ENCODE results near the gene CACNA2D1.

CACNA2D1 gene

GRCh38 chr7:82210416-82211184 lies 233.0 kb downstream of the CACNA2D1 start:
- FAIRE-seq (no peak), DNase-seq (ENCODE audit: insufficient read length, low spot score) (no peak)
- TF ChIP-seq POLR2A (IDR thresholded peaks at IDR 0.05; ENCODE audit: low read depth, low read length): no peak

- no peak for FAIRE-seq
- no peak for TF ChIP-seq POLR2A (IDR thresholded peaks at IDR 0.05; ENCODE audit: low read depth, low read length)
- DNase-seq (ENCODE audit: insufficient read length, low spot score): no peak
These were observed 234.3 kb downstream of the CACNA2D1 start for GRCh38 chr7:82209179-82209747.

GRCh38 chr7:82204694-82205093 lies 238.9 kb downstream of the CACNA2D1 start:
- DNase-seq (ENCODE audit: insufficient read length, low spot score) (no peak), FAIRE-seq (peak; percentile 78)
- TF ChIP-seq POLR2A (IDR thresholded peaks at IDR 0.05; ENCODE audit: low read depth, low read length): no peak

- DNase-seq (ENCODE audit: insufficient read length, low spot score) (no peak), FAIRE-seq (no peak)
- TF ChIP-seq POLR2A (IDR thresholded peaks at IDR 0.05; ENCODE audit: low read depth, low read length): no peak
These were observed 240.6 kb downstream of the CACNA2D1 start for GRCh38 chr7:82202965-82203364.

GRCh38 chr7:82202107-82202506 lies 241.5 kb downstream of the CACNA2D1 start:
- no peak for DNase-seq (ENCODE audit: insufficient read length, low spot score)
- no peak for FAIRE-seq
- no peak for TF ChIP-seq POLR2A (IDR thresholded peaks at IDR 0.05; ENCODE audit: low read depth, low read length)

- TF ChIP-seq POLR2A (IDR thresholded peaks at IDR 0.05; ENCODE audit: low read depth, low read length): no peak
- FAIRE-seq (no peak), DNase-seq (ENCODE audit: insufficient read length, low spot score) (no peak)
These were observed 243.0 kb downstream of the CACNA2D1 start for GRCh38 chr7:82200601-82201000.

- DNase-seq (ENCODE audit: insufficient read length, low spot score) (no peak), FAIRE-seq (no peak)
- TF ChIP-seq POLR2A (IDR thresholded peaks at IDR 0.05; ENCODE audit: low read depth, low read length): no peak
These were observed 249.4 kb downstream of the CACNA2D1 start for GRCh38 chr7:82194016-82194643.

GRCh38 chr7:82188636-82189035 lies 254.9 kb downstream of the CACNA2D1 start:
- DNase-seq (ENCODE audit: insufficient read length, low spot score) (no peak), FAIRE-seq (no peak)
- TF ChIP-seq POLR2A (IDR thresholded peaks at IDR 0.05; ENCODE audit: low read depth, low read length): no peak

- DNase-seq (ENCODE audit: insufficient read length, low spot score) (no peak), FAIRE-seq (no peak)
- no peak for TF ChIP-seq POLR2A (IDR thresholded peaks at IDR 0.05; ENCODE audit: low read depth, low read length)
These were observed 258.1 kb downstream of the CACNA2D1 start for GRCh38 chr7:82185443-82185842.

- no peak for FAIRE-seq
- no peak for TF ChIP-seq POLR2A (IDR thresholded peaks at IDR 0.05; ENCODE audit: low read depth, low read length)
- no peak for DNase-seq (ENCODE audit: insufficient read length, low spot score)
These were observed 259.9 kb downstream of the CACNA2D1 start for GRCh38 chr7:82183634-82184033.

- no peak for FAIRE-seq
- TF ChIP-seq POLR2A (IDR thresholded peaks at IDR 0.05; ENCODE audit: low read depth, low read length): no peak
- no peak for DNase-seq (ENCODE audit: insufficient read length, low spot score)
These were observed 264.3 kb downstream of the CACNA2D1 start for GRCh38 chr7:82179311-82179710.

- no peak for FAIRE-seq
- no peak for DNase-seq (ENCODE audit: insufficient read length, low spot score)
- TF ChIP-seq POLR2A (IDR thresholded peaks at IDR 0.05; ENCODE audit: low read depth, low read length): no peak
These were observed 268.3 kb downstream of the CACNA2D1 start for GRCh38 chr7:82175319-82175718.

GRCh38 chr7:82173400-82174021 lies 270.1 kb downstream of the CACNA2D1 start:
- DNase-seq (ENCODE audit: insufficient read length, low spot score) (no peak), FAIRE-seq (no peak)
- TF ChIP-seq POLR2A (IDR thresholded peaks at IDR 0.05; ENCODE audit: low read depth, low read length): no peak

GRCh38 chr7:82172881-82173280 lies 270.7 kb downstream of the CACNA2D1 start:
- DNase-seq (ENCODE audit: insufficient read length, low spot score): no peak
- FAIRE-seq: no peak
- TF ChIP-seq POLR2A (IDR thresholded peaks at IDR 0.05; ENCODE audit: low read depth, low read length): no peak
